HepG2 (cell line): ENCODE measurements around the gene MYCBP2. TPM values are rescaled to one million over a fixed set of nuclear protein-coding genes. Genes with fewer than 3 reads are reported as not detected.

Experiments
- ATAC-seq: fragments of 200-7000 bp; cut with Tn5 transposase; 3 replicates; pipeline ENCODE4 v1.9.1; 2020; ENCODE audit warnings: mild to moderate bottlenecking, moderate library complexity
- BruUV-seq: library from RNA; stranded (reverse); fragments of 400-500 nt; replicated peaks from 2 replicates; lab custom pipeline; 2021; lab: Mats Ljungman, UMichigan
- CTCF ChIA-PET: fragments of 300-600 bp; formaldehyde crosslinking; extraction: SDS; loops from one replicate; lab custom pipeline; 2021; ENCODE audit warnings: low total read pairs, inconsistent platforms, low intra/inter-chr PET ratio; lab: Yijun Ruan, JAX
- POLR2A ChIA-PET: fragments of 350-600 bp; sonication (Branson Sonifier 250); formaldehyde crosslinking; loops from one replicate; lab custom pipeline; 2020; ENCODE audit warnings: antibody characterized with exemption, inconsistent platforms; lab: Yijun Ruan, JAX
- DNase-seq: peaks from one replicate; pipeline ENCODE4 v3.0.0-alpha.2; 2015; ENCODE audit warnings: low spot score
- FAIRE-seq: peaks from 3 replicates; lab custom pipeline; 2011; peaks lifted over from hg19 to GRCh38; lab: Jason Lieb, UNC
- H2AFZ ChIP-seq: one replicate; pipeline ENCODE4 v1.6.1; 2011; ENCODE audit warnings: low read length, inconsistent platforms
- H3K27ac ChIP-seq: fragments of 300-600 bp; 3 replicates; pipeline ENCODE4 v1.8.0; 2011; ENCODE audit warnings: mixed run types, mild to moderate bottlenecking, mixed read lengths, low read length, inconsistent platforms; ENCODE audit not compliant: insufficient read depth; ENCODE audit errors: extremely low read length
- H3K27me3 ChIP-seq, 2 experiments: fragments of 200-600 bp in 1 of 2; 2 replicates in 1 of 2; 3 replicates in 1 of 2; pipeline versions ENCODE4 v1.6.0 to v1.8.0; 2011; ENCODE audit warnings: low read length in 2 of 2, mild to moderate bottlenecking in 2 of 2, moderate library complexity in 2 of 2, inconsistent platforms in 1 of 2; ENCODE audit not compliant: insufficient read depth in 2 of 2, control insufficient read depth in 1 of 2
- H3K36me3 ChIP-seq, 2 experiments: fragments of 200-600 bp in 1 of 2; replicated peaks in 1 of 2; 2 replicates in 1 of 2; 3 replicates in 1 of 2; pipeline versions ENCODE4 v1.5.1 to v1.8.0; 2011; ENCODE audit warnings: low read length in 2 of 2, inconsistent platforms in 1 of 2; ENCODE audit not compliant: insufficient read depth in 2 of 2, control insufficient read depth in 1 of 2
- H3K4me1 ChIP-seq: 2 replicates; pipeline ENCODE4 v1.5.1; 2012; ENCODE audit warnings: low read length, inconsistent platforms; ENCODE audit not compliant: insufficient read depth
- H3K4me2 ChIP-seq: 2 replicates; pipeline ENCODE4 v1.6.0; 2011; ENCODE audit warnings: low read depth, low read length, inconsistent platforms
- H3K4me3 ChIP-seq, 3 experiments: fragments of 200-600 bp in 1 of 3; sonication (generic), shearing (Covaris generic) in 1 of 3; replicated peaks in 1 of 3; 2 replicates each; pipeline ENCODE4 v1.5.1; 2011 to 2016; ENCODE audit warnings: low read length in 3 of 3, inconsistent platforms in 2 of 3, low read depth in 2 of 3, mild to moderate bottlenecking in 2 of 3, control low read depth in 1 of 3, mixed read lengths in 1 of 3; ENCODE audit not compliant: insufficient read depth in 1 of 3
- H3K79me2 ChIP-seq: one replicate; pipeline ENCODE4 v1.6.1; 2011; ENCODE audit warnings: low read length, inconsistent platforms; ENCODE audit not compliant: insufficient read depth
- H3K9ac ChIP-seq: 2 replicates; pipeline ENCODE4 v1.6.0; 2011; ENCODE audit warnings: mild to moderate bottlenecking, low read depth, low read length, inconsistent platforms; ENCODE audit not compliant: insufficient read depth
- H3K9me3 ChIP-seq: 2 replicates; pipeline ENCODE4 v1.5.1; 2012; ENCODE audit warnings: mild to moderate bottlenecking, low read length
- H4K20me1 ChIP-seq: 2 replicates; pipeline ENCODE4 v1.6.0; 2011; ENCODE audit warnings: inconsistent platforms, mild to moderate bottlenecking, low read length, moderate library complexity; ENCODE audit not compliant: insufficient read depth
- GATAD2A ChIP-seq: IDR thresholded peaks from 2 replicates; pipeline ENCODE4 v1.6.1; 2016
- KAT2B ChIP-seq: fragments of 150-350 bp; IDR thresholded peaks from 2 replicates; pipeline ENCODE4 v1.6.1; 2014; ENCODE audit warnings: low read depth, low read length, borderline replicate concordance
- REXO4 ChIP-seq: sonication (generic); formaldehyde crosslinking; IDR thresholded peaks from 2 replicates; pipeline ENCODE4 v1.8.0; 2022; ENCODE audit warnings: missing genetic modification reagents, mild to moderate bottlenecking, borderline replicate concordance
- ZNF12 ChIP-seq: sonication (generic); formaldehyde crosslinking; IDR thresholded peaks from 2 replicates; pipeline ENCODE4 v1.5.0; 2020; ENCODE audit warnings: missing genetic modification reagents
- WGBS: methylation state at CpG from one replicate; pipeline ENCODE4 v1.1.6; 2017; ENCODE audit warnings: low lambda C conversion rate; 5-methylcytosine and 5-hydroxymethylcytosine counted together
- in situ Hi-C: cut with HindIII; loops from 2 replicates; pipeline ENCODE4 v1.10.0; 2017; ENCODE audit warnings: low pct_unique_long_range_greater_than_20kb; ENCODE audit not compliant: extremely low pct_ligation_motif_present
- intact Hi-C: fragments of 100-400 bp; cut with micrococcal nuclease; formaldehyde crosslinking; loops from one replicate; pipeline ENCODE4 v1.10.0; 2022; ENCODE audit not compliant: unreplicated experiment
- polyA plus RNA-seq, 8 experiments: library from polyadenylated mRNA; depleted of rRNA in 3 of 8; stranded (reverse) in 7 of 8; unstranded in 1 of 8; fragments of >200 nt; fragmentation: Illumina TruSeq in 4 of 8; extraction: Trizol in 4 of 8; gene quantifications; 2 replicates each; pipeline versions ENCODE4 v1.2.1 to v1.2.3, GENCODE V29; 2011 to 2016; ENCODE audit warnings: low read depth in 4 of 8, missing spikeins in 1 of 8, mixed read lengths in 1 of 8; ENCODE audit not compliant: insufficient read depth in 1 of 8
- total RNA-seq, 5 experiments: library from RNA; depleted of rRNA; stranded (reverse); fragments of >200 nt; fragmentation: Illumina TruSeq; extraction: Trizol; gene quantifications; 2 replicates each; pipeline ENCODE4 v1.2.3, GENCODE V29; 2016; ENCODE audit warnings: low read depth in 1 of 5
- TF ChIP-seq, protein P1 (sequence below): IDR thresholded peaks from 2 replicates; pipeline ENCODE4 v1.6.1; 2018; ENCODE audit warnings: missing genetic modification reagents
- TF ChIP-seq, protein P2 (sequence below): sonication (generic); formaldehyde crosslinking; IDR thresholded peaks from 2 replicates; pipeline ENCODE4 v1.8.1; 2023; ENCODE audit warnings: mild to moderate bottlenecking, inconsistent platforms, moderate library complexity, missing genetic modification reagents, borderline replicate concordance
- TF ChIP-seq, protein P3 (sequence below): sonication (generic); formaldehyde crosslinking; IDR thresholded peaks from 2 replicates; pipeline ENCODE4 v1.5.1; 2020; ENCODE audit warnings: missing genetic modification reagents, mild to moderate bottlenecking, borderline replicate concordance
- TF ChIP-seq, protein P4 (sequence below): IDR thresholded peaks from 2 replicates; pipeline ENCODE4 v1.6.1; 2012; ENCODE audit warnings: low read depth, low read length, improper control_type of control experiment
- TF ChIP-seq, protein P5 (sequence below): sonication (generic); formaldehyde crosslinking; IDR thresholded peaks from 2 replicates; pipeline ENCODE4 v1.4.0; 2020; ENCODE audit warnings: mild to moderate bottlenecking, missing genetic modification reagents
- TF ChIP-seq, protein P6 (sequence below): sonication (generic); formaldehyde crosslinking; IDR thresholded peaks from 2 replicates; pipeline ENCODE4 v1.4.0; 2020; ENCODE audit warnings: missing genetic modification reagents

Gene MYCBP2
- total and polyA plus RNA-seq, 2 of the 13 experiments (the other 11 are each of a cell fraction or from before 2014, with no cell fraction given): 16.3 to 35.3 TPM

DNA sequence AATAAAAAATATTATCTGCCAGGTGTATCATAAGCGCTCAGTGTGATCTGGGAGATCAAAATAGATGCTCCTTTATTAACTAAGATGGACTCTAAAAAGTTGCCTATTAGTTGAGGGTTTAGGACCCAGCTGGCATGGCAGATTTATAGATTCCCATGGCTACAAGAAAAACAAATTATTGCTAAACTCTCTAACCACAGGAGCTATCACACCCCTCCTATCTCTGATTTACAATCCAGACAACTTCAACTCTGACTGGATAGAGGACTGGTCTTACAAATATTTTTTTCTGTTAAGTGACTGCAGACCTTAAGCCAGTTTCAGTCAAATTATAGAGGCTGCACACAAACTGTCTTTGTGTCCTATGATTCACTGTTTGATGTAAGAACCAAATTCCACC lies 45.4 kb upstream of the MYCBP2 start (continued):
- TF ChIP-seq, protein P1, sequence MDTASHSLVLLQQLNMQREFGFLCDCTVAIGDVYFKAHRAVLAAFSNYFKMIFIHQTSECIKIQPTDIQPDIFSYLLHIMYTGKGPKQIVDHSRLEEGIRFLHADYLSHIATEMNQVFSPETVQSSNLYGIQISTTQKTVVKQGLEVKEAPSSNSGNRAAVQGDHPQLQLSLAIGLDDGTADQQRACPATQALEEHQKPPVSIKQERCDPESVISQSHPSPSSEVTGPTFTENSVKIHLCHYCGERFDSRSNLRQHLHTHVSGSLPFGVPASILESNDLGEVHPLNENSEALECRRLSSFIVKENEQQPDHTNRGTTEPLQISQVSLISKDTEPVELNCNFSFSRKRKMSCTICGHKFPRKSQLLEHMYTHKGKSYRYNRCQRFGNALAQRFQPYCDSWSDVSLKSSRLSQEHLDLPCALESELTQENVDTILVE (CRISPR knock-in tag): no peak

DNA sequence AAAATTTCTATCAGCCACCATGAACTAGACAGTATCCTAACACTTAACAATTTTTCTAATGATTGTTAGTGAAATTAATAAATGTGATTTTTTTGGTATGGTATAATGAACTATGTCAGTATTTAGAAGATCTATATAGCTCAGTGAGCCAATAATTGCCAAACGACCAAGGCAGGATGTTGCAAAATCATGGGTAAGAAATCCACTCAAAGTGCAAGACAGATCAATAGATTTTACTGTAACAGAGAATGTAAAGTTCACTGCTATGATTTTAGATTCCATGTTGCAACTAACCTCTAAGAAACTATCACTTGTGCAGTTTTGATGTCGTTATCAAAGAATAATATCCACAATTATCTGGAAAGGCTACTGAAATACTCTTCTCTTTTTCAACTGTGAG lies 44.0 kb upstream of the MYCBP2 start:
- Histone ChIP-seq H4K20me1 (no peaks in the 10 kb centered on the region), H3K27ac (no peak overlapping the region), H3K4me1 (no peaks in the 10 kb centered on the region), H3K4me2 (no peak overlapping the region), H3K36me3 (no peaks in the 10 kb centered on the region), H3K9ac (no peak overlapping the region), H2AFZ (no peak overlapping the region), H3K9me3 (no peaks in the 10 kb centered on the region), H3K27me3 (no peaks in the 10 kb centered on the region), H3K79me2 (no peaks in the 10 kb centered on the region), H3K4me3 (no peak overlapping the region)
- DNase-seq: no peak
- CTCF ChIA-PET: no interaction called here
- intact Hi-C loops (no loop called here), in situ Hi-C loops (no loop called here)
- FAIRE-seq: no peak
- WGBS: 0% methylated on average over 2 of the region's 2 CpGs
- no TSS peak for BruUV-seq
- ATAC-seq: peak; percentile 75
- POLR2A ChIA-PET: no interaction called here
- TF ChIP-seq ZNF12 (CRISPR knock-in tag): no peak
- TF ChIP-seq KAT2B: 0 out of 2 replicates have a peak, but pooled peaks have one; percentile 30
- 0 out of 2 replicates have a peak, but pooled peaks have one; percentile 46 for TF ChIP-seq GATAD2A (CRISPR knock-in tag)
- TF ChIP-seq, protein P2, sequence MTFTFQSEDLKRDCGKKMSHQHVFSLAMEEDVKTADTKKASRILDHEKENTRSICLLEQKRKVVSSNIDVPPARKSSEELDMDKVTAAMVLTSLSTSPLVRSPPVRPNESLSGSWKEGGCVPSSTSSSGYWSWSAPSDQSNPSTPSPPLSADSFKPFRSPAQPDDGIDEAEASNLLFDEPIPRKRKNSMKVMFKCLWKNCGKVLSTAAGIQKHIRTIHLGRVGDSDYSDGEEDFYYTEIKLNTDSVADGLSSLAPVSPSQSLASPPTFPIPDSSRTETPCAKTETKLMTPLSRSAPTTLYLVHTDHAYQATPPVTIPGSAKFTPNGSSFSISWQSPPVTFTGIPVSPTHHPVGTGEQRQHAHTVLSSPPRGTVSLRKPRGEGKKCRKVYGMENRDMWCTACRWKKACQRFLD (CRISPR knock-in tag): no peak
- no peak for TF ChIP-seq REXO4 (CRISPR knock-in tag)
- TF ChIP-seq, protein P3, sequence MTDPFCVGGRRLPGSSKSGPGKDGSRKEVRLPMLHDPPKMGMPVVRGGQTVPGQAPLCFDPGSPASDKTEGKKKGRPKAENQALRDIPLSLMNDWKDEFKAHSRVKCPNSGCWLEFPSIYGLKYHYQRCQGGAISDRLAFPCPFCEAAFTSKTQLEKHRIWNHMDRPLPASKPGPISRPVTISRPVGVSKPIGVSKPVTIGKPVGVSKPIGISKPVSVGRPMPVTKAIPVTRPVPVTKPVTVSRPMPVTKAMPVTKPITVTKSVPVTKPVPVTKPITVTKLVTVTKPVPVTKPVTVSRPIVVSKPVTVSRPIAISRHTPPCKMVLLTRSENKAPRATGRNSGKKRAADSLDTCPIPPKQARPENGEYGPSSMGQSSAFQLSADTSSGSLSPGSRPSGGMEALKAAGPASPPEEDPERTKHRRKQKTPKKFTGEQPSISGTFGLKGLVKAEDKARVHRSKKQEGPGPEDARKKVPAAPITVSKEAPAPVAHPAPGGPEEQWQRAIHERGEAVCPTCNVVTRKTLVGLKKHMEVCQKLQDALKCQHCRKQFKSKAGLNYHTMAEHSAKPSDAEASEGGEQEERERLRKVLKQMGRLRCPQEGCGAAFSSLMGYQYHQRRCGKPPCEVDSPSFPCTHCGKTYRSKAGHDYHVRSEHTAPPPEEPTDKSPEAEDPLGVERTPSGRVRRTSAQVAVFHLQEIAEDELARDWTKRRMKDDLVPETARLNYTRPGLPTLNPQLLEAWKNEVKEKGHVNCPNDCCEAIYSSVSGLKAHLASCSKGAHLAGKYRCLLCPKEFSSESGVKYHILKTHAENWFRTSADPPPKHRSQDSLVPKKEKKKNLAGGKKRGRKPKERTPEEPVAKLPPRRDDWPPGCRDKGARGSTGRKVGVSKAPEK (CRISPR knock-in tag): no peak
- TF ChIP-seq, protein P4, sequence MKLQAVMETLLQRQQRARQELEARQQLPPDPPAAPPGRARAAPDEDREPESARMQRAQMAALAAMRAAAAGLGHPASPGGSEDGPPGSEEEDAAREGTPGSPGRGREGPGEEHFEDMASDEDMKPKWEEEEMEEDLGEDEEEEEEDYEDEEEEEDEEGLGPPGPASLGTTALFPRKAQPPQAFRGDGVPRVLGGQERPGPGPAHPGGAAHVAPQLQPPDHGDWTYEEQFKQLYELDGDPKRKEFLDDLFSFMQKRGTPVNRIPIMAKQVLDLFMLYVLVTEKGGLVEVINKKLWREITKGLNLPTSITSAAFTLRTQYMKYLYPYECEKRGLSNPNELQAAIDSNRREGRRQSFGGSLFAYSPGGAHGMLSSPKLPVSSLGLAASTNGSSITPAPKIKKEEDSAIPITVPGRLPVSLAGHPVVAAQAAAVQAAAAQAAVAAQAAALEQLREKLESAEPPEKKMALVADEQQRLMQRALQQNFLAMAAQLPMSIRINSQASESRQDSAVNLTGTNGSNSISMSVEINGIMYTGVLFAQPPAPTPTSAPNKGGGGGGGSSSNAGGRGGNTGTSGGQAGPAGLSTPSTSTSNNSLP: peak; percentile 37; the same call in 1 of the 2 replicates
- TF ChIP-seq, protein P5, sequence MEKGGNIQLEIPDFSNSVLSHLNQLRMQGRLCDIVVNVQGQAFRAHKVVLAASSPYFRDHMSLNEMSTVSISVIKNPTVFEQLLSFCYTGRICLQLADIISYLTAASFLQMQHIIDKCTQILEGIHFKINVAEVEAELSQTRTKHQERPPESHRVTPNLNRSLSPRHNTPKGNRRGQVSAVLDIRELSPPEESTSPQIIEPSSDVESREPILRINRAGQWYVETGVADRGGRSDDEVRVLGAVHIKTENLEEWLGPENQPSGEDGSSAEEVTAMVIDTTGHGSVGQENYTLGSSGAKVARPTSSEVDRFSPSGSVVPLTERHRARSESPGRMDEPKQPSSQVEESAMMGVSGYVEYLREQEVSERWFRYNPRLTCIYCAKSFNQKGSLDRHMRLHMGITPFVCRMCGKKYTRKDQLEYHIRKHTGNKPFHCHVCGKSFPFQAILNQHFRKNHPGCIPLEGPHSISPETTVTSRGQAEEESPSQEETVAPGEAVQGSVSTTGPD (CRISPR knock-in tag): no peak
- TF ChIP-seq, protein P6, sequence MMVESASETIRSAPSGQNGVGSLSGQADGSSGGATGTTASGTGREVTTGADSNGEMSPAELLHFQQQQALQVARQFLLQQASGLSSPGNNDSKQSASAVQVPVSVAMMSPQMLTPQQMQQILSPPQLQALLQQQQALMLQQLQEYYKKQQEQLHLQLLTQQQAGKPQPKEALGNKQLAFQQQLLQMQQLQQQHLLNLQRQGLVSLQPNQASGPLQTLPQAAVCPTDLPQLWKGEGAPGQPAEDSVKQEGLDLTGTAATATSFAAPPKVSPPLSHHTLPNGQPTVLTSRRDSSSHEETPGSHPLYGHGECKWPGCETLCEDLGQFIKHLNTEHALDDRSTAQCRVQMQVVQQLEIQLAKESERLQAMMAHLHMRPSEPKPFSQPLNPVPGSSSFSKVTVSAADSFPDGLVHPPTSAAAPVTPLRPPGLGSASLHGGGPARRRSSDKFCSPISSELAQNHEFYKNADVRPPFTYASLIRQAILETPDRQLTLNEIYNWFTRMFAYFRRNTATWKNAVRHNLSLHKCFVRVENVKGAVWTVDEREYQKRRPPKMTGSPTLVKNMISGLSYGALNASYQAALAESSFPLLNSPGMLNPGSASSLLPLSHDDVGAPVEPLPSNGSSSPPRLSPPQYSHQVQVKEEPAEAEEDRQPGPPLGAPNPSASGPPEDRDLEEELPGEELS (CRISPR knock-in tag): no peak
